GM19193 (cell line): ENCODE data around the gene MBP.

Source experiments
- POLR2A ChIP-seq: IDR thresholded peaks from 4 replicates; pipeline ENCODE4 v1.6.1; 2011; ENCODE audit not compliant: insufficient read depth, insufficient read length; ENCODE audit errors: extremely low read depth

MBP gene

GRCh38 chr18:76935722-76936337, 196.8 kb downstream of the MBP start:
- TF ChIP-seq POLR2A = no peak

GRCh38 chr18:76932026-76932819, 200.4 kb downstream of the MBP start:
- TF ChIP-seq POLR2A = no peak

GRCh38 chr18:76931171-76931570, 201.4 kb downstream of the MBP start:
- no peak for TF ChIP-seq POLR2A
